IMR-90 (cell line): ENCODE measurements around the gene SLC66A2. TPM values are rescaled to one million over a fixed set of nuclear protein-coding genes. Genes with fewer than 3 reads are reported as not detected.

Experiments
- ATAC-seq: fragments of 200-7000 bp; cut with Tn5 transposase; 2 replicates; pipeline ENCODE4 v1.9.1; 2020; ENCODE audit warnings: low read depth, mild to moderate bottlenecking, moderate library complexity
- BruUV-seq: library from RNA; stranded (reverse); fragments of 400-500 nt; replicated peaks from 2 replicates; lab custom pipeline; 2021; lab: Mats Ljungman, UMichigan
- CTCF ChIA-PET: fragments of 300-600 bp; formaldehyde crosslinking; extraction: SDS; loops from one replicate; lab custom pipeline; 2021; ENCODE audit warnings: antibody characterized with exemption; lab: Yijun Ruan, JAX
- POLR2A ChIA-PET: fragments of 300-600 bp; sonication (Branson Sonifier 250); formaldehyde crosslinking; loops from one replicate; lab custom pipeline; 2022; ENCODE audit warnings: antibody characterized with exemption; ENCODE audit not compliant: unreplicated experiment; lab: Charles Lee
- DNase-seq: peaks from one replicate; pipeline ENCODE4 v3.0.0; 2013
- H2AFZ ChIP-seq: replicated peaks from 2 replicates; pipeline ENCODE3; 2013; ENCODE audit warnings: low read length, mild to moderate bottlenecking; ENCODE audit not compliant: poor library complexity
- H2AK5ac ChIP-seq: 2 replicates; pipeline ENCODE4 v1.6.1; 2013; ENCODE audit warnings: low read depth, low read length, inconsistent platforms
- H2AK9ac ChIP-seq: replicated peaks from 2 replicates; pipeline ENCODE3; 2013; ENCODE audit warnings: mild to moderate bottlenecking, low read depth, low read length, moderate library complexity; ENCODE audit not compliant: poor library complexity
- H2BK120ac ChIP-seq: 2 replicates; pipeline ENCODE4 v1.6.1; 2013; ENCODE audit warnings: low read depth, low read length, inconsistent platforms
- H2BK15ac ChIP-seq: 3 replicates; pipeline ENCODE4 v1.6.1; 2013; ENCODE audit warnings: low read depth, low read length, inconsistent platforms
- H2BK20ac ChIP-seq: 2 replicates; pipeline ENCODE4 v1.6.1; 2013; ENCODE audit warnings: low read depth, mild to moderate bottlenecking, inconsistent platforms, low read length, moderate library complexity
- H2BK5ac ChIP-seq: 2 replicates; pipeline ENCODE4 v1.6.1; 2013; ENCODE audit warnings: mild to moderate bottlenecking, low read depth, low read length, inconsistent platforms; ENCODE audit not compliant: poor library complexity, severe bottlenecking
- H3K14ac ChIP-seq: replicated peaks from 2 replicates; pipeline ENCODE4 v1.6.1; 2013; ENCODE audit warnings: low read depth, low read length, inconsistent platforms
- H3K18ac ChIP-seq: 2 replicates; pipeline ENCODE4 v1.6.1; 2013; ENCODE audit warnings: low read depth, low read length, control low read depth
- H3K23ac ChIP-seq: 2 replicates; pipeline ENCODE4 v1.6.1; 2013; ENCODE audit warnings: low read depth, low read length, inconsistent platforms
- H3K27ac ChIP-seq: 2 replicates; pipeline ENCODE4 v1.5.1; 2013; ENCODE audit warnings: mild to moderate bottlenecking, control low read depth, low read length; ENCODE audit not compliant: insufficient read depth
- H3K27me3 ChIP-seq: 2 replicates; pipeline ENCODE4 v1.6.1; 2013; ENCODE audit warnings: low read length; ENCODE audit not compliant: control insufficient read depth, insufficient read depth
- H3K36me3 ChIP-seq: 2 replicates; pipeline ENCODE4 v1.6.1; 2013; ENCODE audit warnings: low read length, mixed read lengths; ENCODE audit not compliant: control insufficient read depth, insufficient read depth
- H3K4ac ChIP-seq: 2 replicates; pipeline ENCODE4 v1.6.1; 2013; ENCODE audit warnings: low read depth, low read length, inconsistent platforms
- H3K4me1 ChIP-seq: 2 replicates; pipeline ENCODE4 v1.6.1; 2013; ENCODE audit warnings: low read length, mixed read lengths; ENCODE audit not compliant: control insufficient read depth, insufficient read depth
- H3K4me2 ChIP-seq: 2 replicates; pipeline ENCODE4 v1.6.1; 2013; ENCODE audit warnings: low read depth, mild to moderate bottlenecking, control low read depth, low read length, moderate library complexity
- H3K4me3 ChIP-seq: 2 replicates; pipeline ENCODE4 v1.5.1; 2013; ENCODE audit warnings: low read depth, mild to moderate bottlenecking, control low read depth, low read length, moderate library complexity; ENCODE audit not compliant: insufficient read depth
- H3K56ac ChIP-seq: 2 replicates; pipeline ENCODE4 v1.6.1; 2013; ENCODE audit warnings: low read length, inconsistent platforms; ENCODE audit not compliant: insufficient read depth; ENCODE audit errors: extremely low read depth
- H3K79me1 ChIP-seq, 2 experiments: 2 replicates each; pipeline ENCODE4 v1.6.1; 2013; ENCODE audit warnings: low read length in 2 of 2, inconsistent platforms in 1 of 2, low read depth in 1 of 2
- H3K9ac ChIP-seq: 2 replicates; pipeline ENCODE4 v1.6.1; 2013; ENCODE audit warnings: low read depth, low read length, control low read depth
- H3K9me1 ChIP-seq: 2 replicates; pipeline ENCODE4 v1.6.1; 2013; ENCODE audit warnings: low read length, inconsistent platforms; ENCODE audit not compliant: insufficient read depth
- H3K9me3 ChIP-seq: 2 replicates; pipeline ENCODE4 v1.6.1; 2013; ENCODE audit warnings: low read length; ENCODE audit not compliant: control insufficient read depth, insufficient read depth
- H4K20me1 ChIP-seq: 2 replicates; pipeline ENCODE4 v1.6.1; 2013; ENCODE audit warnings: low read length, inconsistent platforms; ENCODE audit not compliant: insufficient read depth
- H4K5ac ChIP-seq: 2 replicates; pipeline ENCODE4 v1.6.1; 2013; ENCODE audit warnings: mild to moderate bottlenecking, low read depth, low read length, control low read depth
- H4K8ac ChIP-seq, 2 experiments: 2 replicates each; pipeline ENCODE4 v1.6.1; 2013; ENCODE audit warnings: low read depth in 2 of 2, low read length in 2 of 2, control low read depth in 1 of 2, inconsistent platforms in 1 of 2
- H4K91ac ChIP-seq: 2 replicates; pipeline ENCODE4 v1.6.1; 2013; ENCODE audit warnings: low read depth, low read length, inconsistent platforms; ENCODE audit not compliant: insufficient read depth
- ELK1 ChIP-seq: fragments of 150-350 bp; IDR thresholded peaks from 2 replicates; pipeline ENCODE4 v1.6.1; 2016; ENCODE audit warnings: low read depth, mild to moderate bottlenecking, low read length, moderate library complexity, borderline replicate concordance
- WGBS, 2 experiments: methylation state at CpG; one replicate each; pipeline versions ENCODE4 v1.1.5 to v1.1.7; 2013; ENCODE audit warnings: missing lambda C conversion rate in 2 of 2; ENCODE audit not compliant: insufficient read length in 1 of 2; ENCODE audit errors: extremely low coverage in 2 of 2; 5-methylcytosine and 5-hydroxymethylcytosine counted together
- dilution Hi-C: fragments of 300-500 bp; cut with HindIII; formaldehyde crosslinking; loops from one replicate; pipeline ENCODE4 v1.14.3; 2018; ENCODE audit warnings: low sequenced_read_pairs; ENCODE audit not compliant: unreplicated experiment
- in situ Hi-C: fragments of 300-500 bp; cut with MboI; formaldehyde crosslinking; loops from 3 replicates; pipeline ENCODE4 v1.14.3; 2019; ENCODE audit warnings: low sequenced_read_pairs, inconsistent platforms, mixed read lengths
- intact Hi-C: fragments of 100-400 bp; cut with micrococcal nuclease; formaldehyde crosslinking; loops from 2 replicates; pipeline ENCODE4 v1.10.0; 2022
- polyA plus RNA-seq, 3 experiments: library from polyadenylated mRNA; depleted of rRNA; stranded (reverse); fragments of >200 nt; gene quantifications; 2 replicates each; pipeline ENCODE4 v1.2.3, GENCODE V29; 2012; ENCODE audit warnings: low replicate concordance in 1 of 3
- total RNA-seq: library from RNA; depleted of rRNA; stranded (reverse); fragments of >200 nt; gene quantifications from 2 replicates; pipeline ENCODE4 v1.2.3, GENCODE V29; 2012

The SLC66A2 gene
- total and polyA plus RNA-seq, 2 of the 4 experiments (the other 2 are of a cell fraction), result 17.6 to 23.5 TPM

GRCh38 chr18:79935499-79935898 is 16.0 kb downstream of the SLC66A2 start:
- H3K9me3 ChIP-seq, result peaks cover 13% of the 10 kb centered on the region
- H4K20me1 ChIP-seq, result peaks cover 43% of the 10 kb centered on the region
- no peak overlapping the region for H2AK9ac ChIP-seq
- WGBS, 2 experiments, result no CpG with 5 or more reads among the region's 3 CpGs
- H3K79me1 ChIP-seq, result peaks cover 28 to 62% of the 10 kb centered on the region in 2 experiments
- intact Hi-C loops, result no loop called here
- BruUV-seq, result no TSS peak
- H2AK5ac ChIP-seq, result no peak overlapping the region
- no peak overlapping the region for H4K5ac ChIP-seq
- no peak overlapping the region for H2BK15ac ChIP-seq
- H3K56ac ChIP-seq, result no peak overlapping the region
- DNase-seq (no peak), ATAC-seq (no peak)
- H3K36me3 ChIP-seq, result peaks cover 36% of the 10 kb centered on the region
- H3K9me1 ChIP-seq, result peaks cover 7% of the 10 kb centered on the region
- H3K18ac ChIP-seq, result no peak overlapping the region
- no peak overlapping the region for H2BK5ac ChIP-seq
- ChIA-PET CTCF (no interaction called here), POLR2A (no interaction called here)
- in situ Hi-C loops, result no loop called here
- no peak overlapping the region for H3K4me3 ChIP-seq
- H3K4ac ChIP-seq, result no peak overlapping the region
- no peaks in the 10 kb centered on the region for H3K27me3 ChIP-seq
- TF ChIP-seq ELK1, result no peak
- no peak overlapping the region for H2BK20ac ChIP-seq
- no peak overlapping the region for H3K4me2 ChIP-seq
- no peak overlapping the region for H4K91ac ChIP-seq
- dilution Hi-C loops, result no loop called here
- no peak overlapping the region for H2AFZ ChIP-seq
- no peaks in the 10 kb centered on the region for H3K4me1 ChIP-seq
- no peak overlapping the region for H4K8ac ChIP-seq
- no peak overlapping the region for H3K9ac ChIP-seq
- H3K14ac ChIP-seq, result no peak overlapping the region
- H3K27ac ChIP-seq, result no peak overlapping the region
- no peak overlapping the region for H3K23ac ChIP-seq
- H2BK120ac ChIP-seq, result no peak overlapping the region
